DMS153 treated with DMSO at 0.1 percent for 48 hours (cell line): ENCODE results near the gene TBC1D10B.
A peak's percentile ranks its signal among the peaks of the same experiment; 100 is the strongest.
"Not testable (repeated sequence)": the region's sequence is repeated elsewhere in the genome, so short reads cannot be mapped to it uniquely, and the experiment has no call there.

Experiments
- DNase-seq: peaks from one replicate; lab custom pipeline; 2025; ENCODE audit not compliant: unreplicated experiment; lab: John Stamatoyannopoulos, UW

TBC1D10B gene

DNA sequence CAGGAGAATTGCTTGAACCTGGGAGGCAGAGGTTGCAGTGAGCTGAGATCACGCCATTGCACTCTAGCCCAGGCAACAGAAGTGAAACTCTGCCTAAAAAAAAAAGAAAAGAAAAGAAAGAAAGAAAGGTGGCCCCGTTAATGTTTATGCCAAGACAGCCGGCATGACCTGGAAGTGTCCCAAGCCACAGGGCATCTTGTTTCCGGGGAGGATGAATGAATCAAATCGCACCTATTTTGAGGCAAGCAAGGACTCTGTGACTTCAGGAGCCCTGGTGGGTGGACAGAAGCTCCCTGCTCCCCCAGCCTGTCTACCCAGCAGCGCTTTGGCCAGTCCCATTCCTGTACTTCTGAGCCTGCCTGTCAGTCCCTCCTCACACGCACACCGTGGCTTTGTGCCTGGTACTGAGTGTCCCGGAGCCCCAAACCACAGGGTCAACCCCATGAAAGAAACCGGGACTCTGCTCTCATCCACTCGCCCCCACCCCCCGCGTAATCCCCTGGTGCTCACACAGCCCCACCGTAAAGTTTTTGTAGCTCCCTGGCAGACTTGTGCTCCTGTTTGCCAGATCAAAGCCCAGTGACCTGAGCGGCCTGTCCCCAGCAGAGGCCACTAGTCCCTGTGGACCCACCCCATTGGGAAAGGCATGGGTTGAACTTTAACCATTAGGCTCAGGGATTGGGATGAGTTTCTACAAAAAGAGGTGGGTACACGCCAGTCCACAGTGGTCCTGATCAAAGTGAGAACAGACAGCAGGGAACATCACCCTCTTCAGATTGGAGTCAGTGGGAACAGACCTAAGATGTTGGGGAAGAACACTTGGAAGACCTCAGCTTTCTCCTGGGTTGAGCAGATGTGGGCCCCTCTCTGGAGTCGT, 34.5 kb downstream of the TBC1D10B start:
- DNase-seq: no peak

DNA sequence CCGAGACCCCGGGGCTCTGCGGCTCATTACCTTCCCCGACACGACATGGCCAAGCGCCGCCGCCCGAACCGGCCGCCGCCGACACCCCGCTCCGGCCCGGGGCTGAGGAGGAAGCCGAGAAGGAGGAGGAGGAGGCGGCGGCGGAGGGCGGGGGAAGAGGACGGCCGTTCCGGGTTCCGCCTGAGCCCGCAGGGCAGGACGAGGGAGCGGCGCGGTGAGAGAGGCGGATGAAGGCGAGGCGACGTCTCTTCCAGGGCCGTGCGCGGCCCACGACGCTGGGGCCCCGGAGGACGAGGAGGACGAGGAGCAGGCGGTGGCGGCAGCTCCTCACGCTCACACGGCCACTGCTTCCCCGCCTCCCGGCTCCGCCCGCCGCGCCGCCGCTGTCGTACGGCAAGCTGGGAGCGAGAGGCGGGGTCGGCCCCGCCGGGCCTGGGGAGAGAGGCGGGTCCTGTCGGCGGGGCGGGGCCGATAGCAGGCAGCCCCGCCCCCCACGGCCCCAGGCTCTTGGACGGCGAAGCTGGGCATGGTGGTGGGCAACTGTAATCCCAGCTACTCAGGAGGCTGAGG, 35.2 kb downstream of the TBC1D10B start:
- peak; percentile 37 for DNase-seq

DNA sequence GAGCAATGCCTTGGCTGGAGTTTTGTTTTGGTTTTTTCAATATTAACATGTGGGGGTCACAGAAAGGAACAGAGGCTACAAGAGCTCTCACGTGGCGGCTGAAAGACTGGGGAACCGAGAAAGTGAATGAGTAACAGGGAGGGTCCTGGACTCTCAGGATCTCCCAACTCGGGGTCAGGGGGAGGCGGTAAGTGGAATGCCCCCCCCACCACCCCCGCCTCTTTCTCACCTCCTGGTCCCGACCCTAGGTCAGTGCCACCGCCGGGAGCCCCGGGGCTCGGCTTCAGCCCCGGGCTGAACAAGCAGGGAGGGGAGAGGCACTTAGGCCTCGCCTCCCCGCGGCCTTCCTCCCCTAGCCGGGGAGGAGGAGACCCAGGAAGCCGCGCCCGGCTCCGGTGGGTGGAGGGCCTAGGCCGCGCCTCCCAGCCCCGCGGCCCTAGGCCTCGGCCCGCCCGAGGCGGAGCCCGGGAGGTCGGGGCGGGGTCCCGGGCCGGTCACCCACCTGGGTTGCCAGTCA, 35.8 kb downstream of the TBC1D10B start:
- DNase-seq: peak; percentile 20

DNA sequence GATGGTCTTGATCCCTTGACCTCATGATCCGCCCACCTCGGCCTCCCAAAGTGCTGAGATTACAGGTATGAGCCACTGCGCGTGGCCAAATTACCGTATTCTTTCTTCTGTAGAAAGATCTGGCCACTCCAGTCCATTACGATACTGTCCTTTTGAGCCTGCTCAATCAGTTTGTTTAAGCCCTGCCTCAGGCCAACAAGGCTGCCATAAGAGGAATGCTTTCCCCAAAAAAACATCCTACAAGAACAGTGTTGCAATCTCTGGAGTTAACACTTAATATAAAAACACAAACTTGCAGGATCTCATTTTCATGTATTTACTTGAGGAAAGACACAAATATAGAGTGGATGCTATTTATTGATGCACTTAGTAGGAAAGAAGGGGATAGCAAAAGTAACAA, 46.1 kb downstream of the TBC1D10B start:
- DNase-seq: not testable (repeated sequence)

DNA sequence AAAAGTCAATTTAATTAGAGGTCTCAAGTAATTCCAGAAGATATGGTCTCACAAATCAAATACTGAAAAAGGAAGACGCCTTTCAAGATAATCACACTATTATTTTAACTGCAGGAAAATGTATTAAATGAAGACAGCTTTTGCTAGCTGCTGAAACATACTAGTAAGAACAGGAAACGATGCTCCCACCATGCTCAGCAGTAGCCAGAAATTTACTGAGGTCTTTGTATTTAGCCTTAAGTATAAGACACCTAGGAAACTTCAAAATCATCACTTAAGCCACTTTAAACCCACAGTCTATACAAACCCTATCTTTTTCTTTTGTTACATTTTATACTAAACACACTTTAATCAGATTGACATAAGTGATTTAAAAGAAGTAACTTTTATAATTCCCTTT, 51.6 kb downstream of the TBC1D10B start:
- DNase-seq: not testable (repeated sequence)

DNA sequence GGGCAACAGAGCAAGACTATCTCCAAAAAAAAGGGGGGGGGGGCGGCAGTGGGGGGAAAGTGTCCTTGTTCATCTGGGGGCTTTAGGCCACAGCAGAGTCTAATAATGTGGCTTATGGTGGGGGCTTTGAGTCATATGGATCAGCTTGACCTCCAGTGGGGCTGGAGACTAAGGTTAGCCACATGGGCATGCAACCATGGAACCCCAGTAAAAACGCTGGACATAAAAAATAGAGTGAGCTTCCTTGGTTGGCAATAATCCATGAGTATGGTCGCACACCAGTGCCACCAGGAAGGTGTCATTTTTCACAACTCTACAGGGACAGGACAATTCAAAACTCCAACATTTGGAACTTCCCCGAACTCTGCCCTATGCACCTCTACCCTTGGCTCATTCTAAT, 59.4 kb downstream of the TBC1D10B start:
- DNase-seq: not testable (repeated sequence)

DNA sequence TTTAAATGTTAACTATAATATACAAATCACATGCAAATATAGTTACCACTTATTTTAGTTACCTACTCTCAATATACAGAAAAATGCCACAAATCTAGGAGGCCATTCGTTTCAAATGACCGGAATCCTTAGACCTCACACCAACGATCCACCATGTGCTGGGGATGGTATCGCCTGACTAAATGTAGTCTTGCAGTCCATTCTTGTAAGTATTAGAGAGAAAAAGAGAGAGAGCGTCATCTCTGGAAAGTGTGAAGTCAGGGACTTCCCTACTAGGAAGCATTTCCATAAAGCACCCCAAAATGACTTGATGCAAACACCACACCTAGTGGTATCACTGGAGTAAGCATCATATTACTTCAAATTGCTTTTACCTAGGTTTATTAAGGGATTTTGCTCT, 61.0 kb downstream of the TBC1D10B start:
- not testable (repeated sequence) for DNase-seq
